Measurements from ENCODE around the gene AMBP. TPM values are rescaled to one million over a fixed set of nuclear protein-coding genes. Genes with fewer than 3 reads are reported as not detected.

Gene AMBP
- total and polyA plus RNA-seq, 2 donors from 2014 or later = 5.3 to 43.5 TPM

GRCh38 chr9:114027863-114028465, 50.1 kb downstream of the AMBP start:
- Histone ChIP-seq H3K4me3 (ENCODE audit: low read length in 3 of 3) (no peak overlapping the region), H3K4me1 (ENCODE audit: control insufficient read depth in 2 of 3, insufficient read depth in 2 of 3, low read depth in 1 of 3, low read length in 3 of 3) (no peaks in the 10 kb centered on the region), H3K27me3 (ENCODE audit: control insufficient read depth, insufficient read depth, low read length) (no peaks in the 10 kb centered on the region), H3K9me3 (ENCODE audit: control insufficient read depth in 2 of 3, insufficient read depth in 1 of 3, low read length in 3 of 3) (peaks cover 0 to 5% (median 0%) of the 10 kb centered on the region in 3 donors), H3K27ac (ENCODE audit: low read depth in 2 of 2, low read length in 2 of 2) (no peak overlapping the region), H3K36me3 (ENCODE audit: control insufficient read depth in 2 of 3, insufficient read depth in 3 of 3, low read length in 3 of 3) (peaks cover 0 to 36% (median 13%) of the 10 kb centered on the region in 3 donors), H3K9ac (ENCODE audit: low read length in 3 of 3) (no peak overlapping the region)
- no peak for TF ChIP-seq CTCF (IDR thresholded peaks at IDR 0.05; ENCODE audit: borderline replicate concordance, extremely low read depth, insufficient read depth)
- FAIRE-seq (no peak), DNase-seq (peak in 2 of 5 donors; percentile 4 to 11)
- intact Hi-C loops (cut with DNase I) = no loop called here

GRCh38 chr9:114027159-114027862, 50.8 kb downstream of the AMBP start:
- Histone ChIP-seq H3K27me3 (ENCODE audit: control insufficient read depth, insufficient read depth, low read length) (no peaks in the 10 kb centered on the region), H3K9me3 (ENCODE audit: control insufficient read depth in 2 of 3, insufficient read depth in 1 of 3, low read length in 3 of 3) (peaks cover 2 to 11% (median 4%) of the 10 kb centered on the region in 3 donors), H3K9ac (ENCODE audit: low read length in 3 of 3) (no peak overlapping the region), H3K4me3 (ENCODE audit: low read length in 3 of 3) (no peak overlapping the region), H3K36me3 (ENCODE audit: control insufficient read depth in 2 of 3, insufficient read depth in 3 of 3, low read length in 3 of 3) (peaks cover 0 to 41% (median 16%) of the 10 kb centered on the region in 3 donors), H3K4me1 (ENCODE audit: control insufficient read depth in 2 of 3, insufficient read depth in 2 of 3, low read depth in 1 of 3, low read length in 3 of 3) (no peaks in the 10 kb centered on the region), H3K27ac (ENCODE audit: low read depth in 2 of 2, low read length in 2 of 2) (no peak overlapping the region)
- no peak for TF ChIP-seq CTCF (IDR thresholded peaks at IDR 0.05; ENCODE audit: borderline replicate concordance, extremely low read depth, insufficient read depth)
- intact Hi-C loops (cut with DNase I) = no loop called here
- DNase-seq (peak in 2 of 5 donors; percentile 15 to 18), FAIRE-seq (no peak)

GRCh38 chr9:114026335-114026734, 51.8 kb downstream of the AMBP start:
- Histone ChIP-seq H3K4me3 (ENCODE audit: low read length in 3 of 3) (no peak overlapping the region), H3K36me3 (ENCODE audit: control insufficient read depth in 2 of 3, insufficient read depth in 3 of 3, low read length in 3 of 3) (peaks cover 0 to 44% (median 14%) of the 10 kb centered on the region in 3 donors), H3K4me1 (ENCODE audit: control insufficient read depth in 2 of 3, insufficient read depth in 2 of 3, low read depth in 1 of 3, low read length in 3 of 3) (no peaks in the 10 kb centered on the region), H3K9me3 (ENCODE audit: control insufficient read depth in 2 of 3, insufficient read depth in 1 of 3, low read length in 3 of 3) (peaks cover 2 to 19% (median 4%) of the 10 kb centered on the region in 3 donors), H3K27me3 (ENCODE audit: control insufficient read depth, insufficient read depth, low read length) (no peaks in the 10 kb centered on the region), H3K9ac (ENCODE audit: low read length in 3 of 3) (no peak overlapping the region), H3K27ac (ENCODE audit: low read depth in 2 of 2, low read length in 2 of 2) (no peak overlapping the region)
- DNase-seq = peak in 1 of 5 donors; percentile 2
- no peak for TF ChIP-seq CTCF (IDR thresholded peaks at IDR 0.05; ENCODE audit: borderline replicate concordance, extremely low read depth, insufficient read depth)
- intact Hi-C loops (cut with DNase I) = no loop called here
- FAIRE-seq = no peak

Data from kidney (tissue), 14 donors.